OCI-LY1 (cell line): ENCODE results near the gene KRTAP10-9.

ENCODE experiments used
- CTCF ChIP-seq: fragments of 200-600 bp; sonication (generic), shearing (Covaris generic); IDR thresholded peaks from 2 replicates; pipeline ENCODE4 v1.5.1; 2017; ENCODE audit warnings: mild to moderate bottlenecking, antibody characterized with exemption, low read length, moderate library complexity, mixed read lengths
- EZH2 ChIP-seq: fragments of 200-600 bp; sonication (generic), shearing (Covaris generic); IDR thresholded peaks from 2 replicates; pipeline ENCODE4 v1.8.0; 2017; ENCODE audit warnings: borderline replicate concordance, mixed run types, mild to moderate bottlenecking, antibody characterized with exemption, low read length, moderate library complexity, mixed read lengths

DNA sequence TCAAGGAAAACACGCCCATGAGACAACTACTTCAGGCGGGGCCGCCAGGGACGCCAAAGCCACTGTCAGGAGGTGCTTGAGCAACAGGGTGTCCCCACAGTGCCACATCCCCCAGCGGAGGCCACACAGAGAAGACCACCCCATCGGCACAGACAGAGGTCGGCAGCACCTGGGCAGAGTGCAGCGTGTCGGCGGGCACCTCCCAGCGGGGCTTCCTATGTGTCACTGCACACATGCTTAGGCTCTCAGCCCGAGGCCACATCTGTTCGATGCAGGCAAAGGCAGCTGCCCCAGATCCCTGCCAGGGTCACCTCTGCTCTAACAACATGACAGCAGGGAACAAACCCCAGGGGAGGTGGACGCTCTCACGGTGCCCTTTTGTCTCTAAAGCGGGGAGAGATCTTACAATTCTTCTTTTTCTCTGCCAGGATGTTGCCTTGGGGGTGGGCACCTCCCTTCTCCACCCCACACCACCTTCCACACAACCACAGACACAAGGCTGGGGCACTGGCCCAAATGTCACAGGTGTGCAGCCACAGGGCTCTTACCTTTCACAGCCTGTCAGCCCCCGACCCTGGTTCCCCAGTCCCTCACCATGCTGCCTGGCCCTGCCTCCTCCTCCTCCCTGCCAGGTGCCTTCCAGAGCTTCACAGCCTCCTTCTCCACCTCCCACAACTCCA, 10.8 kb upstream of the KRTAP10-9 start:
- no peak for TF ChIP-seq EZH2
- TF ChIP-seq CTCF, result no peak
